OCI-LY1 (cell line): Measurements from ENCODE around the gene CFAP99.

Experiments
- H2AFZ ChIP-seq: fragments of 200-600 bp; sonication (generic), shearing (Covaris generic); 2 replicates; pipeline ENCODE4 v1.6.0; 2014; ENCODE audit warnings: antibody characterized with exemption, mild to moderate bottlenecking, low read length
- H3F3A ChIP-seq: fragments of 200-600 bp; sonication (generic), shearing (Covaris generic); 2 replicates; pipeline ENCODE4 v1.6.0; 2014; ENCODE audit warnings: mild to moderate bottlenecking, antibody characterized with exemption, low read length, moderate library complexity; ENCODE audit not compliant: insufficient read depth
- H3K27ac ChIP-seq: fragments of 200-600 bp; sonication (generic); 2 replicates; pipeline ENCODE4 v1.5.1; 2014; ENCODE audit warnings: low read length, mixed run types, mild to moderate bottlenecking, low read depth; ENCODE audit not compliant: poor library complexity, severe bottlenecking
- H3K27me3 ChIP-seq: fragments of 200-600 bp; sonication (generic); 2 replicates; pipeline ENCODE4 v1.6.0; 2014; ENCODE audit warnings: antibody characterized with exemption, mild to moderate bottlenecking, low read length, moderate library complexity; ENCODE audit not compliant: insufficient read depth
- H3K36me3 ChIP-seq: fragments of 200-600 bp; sonication (generic); 2 replicates; pipeline ENCODE4 v1.6.1; 2014; ENCODE audit warnings: mild to moderate bottlenecking, antibody characterized with exemption, low read length, moderate library complexity, mixed read lengths; ENCODE audit not compliant: insufficient read depth
- H3K4me1 ChIP-seq: fragments of 200-600 bp; sonication (generic); 2 replicates; pipeline ENCODE4 v1.5.1; 2014; ENCODE audit warnings: mild to moderate bottlenecking, low read length, moderate library complexity; ENCODE audit not compliant: insufficient read depth, severe bottlenecking
- H3K4me2 ChIP-seq: fragments of 200-600 bp; sonication (generic), shearing (Covaris generic); 2 replicates; pipeline ENCODE4 v1.6.1; 2014; ENCODE audit warnings: low read length
- H3K4me3 ChIP-seq: fragments of 200-600 bp; sonication (generic); 2 replicates; pipeline ENCODE4 v1.5.1; 2014; ENCODE audit warnings: low read length, low read depth, mild to moderate bottlenecking, mixed read lengths; ENCODE audit not compliant: poor library complexity, severe bottlenecking
- H3K79me2 ChIP-seq: fragments of 200-600 bp; shearing (Covaris generic); 2 replicates; pipeline ENCODE4 v1.6.1; 2016; ENCODE audit warnings: mixed run types, low read length, mixed read lengths; ENCODE audit not compliant: insufficient read depth
- H3K9ac ChIP-seq: fragments of 200-600 bp; sonication (generic), shearing (Covaris generic); 2 replicates; pipeline ENCODE4 v1.6.1; 2014; ENCODE audit warnings: mild to moderate bottlenecking, low read length, mixed read lengths
- H3K9me2 ChIP-seq: fragments of 200-600 bp; sonication (generic), shearing (Covaris generic); 2 replicates; pipeline ENCODE4 v1.6.1; 2014; ENCODE audit warnings: low read depth, mild to moderate bottlenecking, low read length, mixed read lengths
- H3K9me3 ChIP-seq: fragments of 200-600 bp; shearing (Covaris generic); 2 replicates; pipeline ENCODE4 v1.6.1; 2014; ENCODE audit warnings: low read length, mixed read lengths
- H4K20me1 ChIP-seq: fragments of 200-600 bp; sonication (generic), shearing (Covaris generic); 2 replicates; pipeline ENCODE4 v1.6.0; 2016; ENCODE audit warnings: mild to moderate bottlenecking, low read length; ENCODE audit not compliant: insufficient read depth
- EZH2 ChIP-seq: fragments of 200-600 bp; sonication (generic), shearing (Covaris generic); IDR thresholded peaks from 2 replicates; pipeline ENCODE4 v1.8.0; 2017; ENCODE audit warnings: borderline replicate concordance, mixed run types, mild to moderate bottlenecking, antibody characterized with exemption, low read length, moderate library complexity, mixed read lengths
- TF ChIP-seq, protein P1 (sequence below): fragments of 200-600 bp; sonication (generic), shearing (Covaris generic); IDR thresholded peaks from 2 replicates; pipeline ENCODE4 v1.5.1; 2017; ENCODE audit warnings: mild to moderate bottlenecking, antibody characterized with exemption, low read length, moderate library complexity, mixed read lengths

Gene CFAP99

DNA sequence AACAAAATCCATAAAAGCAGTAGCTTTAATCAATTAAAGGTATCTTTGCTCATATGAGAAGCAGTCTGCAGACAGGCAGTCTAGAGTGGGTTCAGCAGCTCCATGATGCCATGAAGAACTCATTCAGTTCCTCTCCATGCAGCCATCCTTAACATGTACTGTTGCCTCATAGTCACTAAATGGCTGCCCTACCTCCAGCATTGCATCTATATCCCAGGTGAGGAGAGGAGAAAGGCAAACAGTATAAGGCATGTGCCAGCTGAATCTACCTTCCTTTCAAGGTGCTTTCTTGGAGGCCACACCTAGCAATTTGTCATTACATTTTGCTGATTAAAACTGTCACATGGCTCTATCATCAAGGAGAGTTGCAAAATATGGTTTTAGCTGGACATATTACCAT lies 13.2 kb downstream of the CFAP99 start:
- Histone ChIP-seq H3K4me2 (no peak overlapping the region), H3K27me3 (no peaks in the 10 kb centered on the region; the same call in 1 of the 2 replicates), H3K36me3 (no peaks in the 10 kb centered on the region; the same call in 1 of the 2 replicates), H3K27ac (no peak overlapping the region), H3F3A (no peaks in the 10 kb centered on the region), H3K9me3 (no peaks in the 10 kb centered on the region), H3K4me1 (no peaks in the 10 kb centered on the region), H3K9ac (no peak overlapping the region), H3K9me2 (no peaks in the 10 kb centered on the region), H3K79me2 (no peaks in the 10 kb centered on the region), H4K20me1 (no peaks in the 10 kb centered on the region), H3K4me3 (no peak overlapping the region), H2AFZ (no peak overlapping the region)
- TF ChIP-seq, protein P1, sequence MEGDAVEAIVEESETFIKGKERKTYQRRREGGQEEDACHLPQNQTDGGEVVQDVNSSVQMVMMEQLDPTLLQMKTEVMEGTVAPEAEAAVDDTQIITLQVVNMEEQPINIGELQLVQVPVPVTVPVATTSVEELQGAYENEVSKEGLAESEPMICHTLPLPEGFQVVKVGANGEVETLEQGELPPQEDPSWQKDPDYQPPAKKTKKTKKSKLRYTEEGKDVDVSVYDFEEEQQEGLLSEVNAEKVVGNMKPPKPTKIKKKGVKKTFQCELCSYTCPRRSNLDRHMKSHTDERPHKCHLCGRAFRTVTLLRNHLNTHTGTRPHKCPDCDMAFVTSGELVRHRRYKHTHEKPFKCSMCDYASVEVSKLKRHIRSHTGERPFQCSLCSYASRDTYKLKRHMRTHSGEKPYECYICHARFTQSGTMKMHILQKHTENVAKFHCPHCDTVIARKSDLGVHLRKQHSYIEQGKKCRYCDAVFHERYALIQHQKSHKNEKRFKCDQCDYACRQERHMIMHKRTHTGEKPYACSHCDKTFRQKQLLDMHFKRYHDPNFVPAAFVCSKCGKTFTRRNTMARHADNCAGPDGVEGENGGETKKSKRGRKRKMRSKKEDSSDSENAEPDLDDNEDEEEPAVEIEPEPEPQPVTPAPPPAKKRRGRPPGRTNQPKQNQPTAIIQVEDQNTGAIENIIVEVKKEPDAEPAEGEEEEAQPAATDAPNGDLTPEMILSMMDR, result no peak
- no peak for TF ChIP-seq EZH2

DNA sequence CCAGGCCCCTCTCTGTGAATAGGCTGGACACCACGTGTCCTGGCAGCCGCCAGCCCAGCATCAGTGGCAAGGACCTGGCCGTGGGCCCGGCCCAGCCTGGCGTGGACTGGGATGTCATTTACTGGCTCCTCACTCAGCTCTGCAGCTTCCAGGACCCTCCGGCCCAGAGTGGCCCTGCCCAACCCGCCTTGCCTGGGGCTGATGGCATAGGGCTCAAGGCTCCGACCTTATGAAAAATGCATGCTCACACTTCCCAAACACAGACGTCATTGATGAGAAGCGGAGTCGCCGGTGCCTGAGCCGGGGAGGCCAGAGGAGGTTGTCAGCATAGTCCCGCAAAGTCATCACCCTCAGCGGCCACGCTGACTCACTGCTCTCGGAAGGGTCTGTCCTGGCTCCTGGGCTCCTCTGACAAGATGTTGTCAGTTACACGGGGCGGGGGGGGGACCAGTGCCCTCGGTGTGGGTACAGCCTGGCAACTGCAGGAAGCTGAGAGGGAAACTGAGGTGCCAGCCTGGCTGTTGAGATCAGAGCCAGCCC lies 14.3 kb downstream of the CFAP99 start:
- Histone ChIP-seq H3K4me2 (no peak overlapping the region), H3K4me1 (no peaks in the 10 kb centered on the region), H3K9me2 (no peaks in the 10 kb centered on the region), H3K4me3 (no peak overlapping the region), H3K36me3 (no peaks in the 10 kb centered on the region; the same call in 1 of the 2 replicates), H3K9me3 (no peaks in the 10 kb centered on the region), H3K27ac (no peak overlapping the region), H4K20me1 (no peaks in the 10 kb centered on the region), H2AFZ (no peak overlapping the region), H3K27me3 (no peaks in the 10 kb centered on the region; the same call in 1 of the 2 replicates), H3F3A (no peaks in the 10 kb centered on the region), H3K9ac (no peak overlapping the region), H3K79me2 (no peaks in the 10 kb centered on the region)
- TF ChIP-seq, protein P1, result no peak
- TF ChIP-seq EZH2, result no peak

DNA sequence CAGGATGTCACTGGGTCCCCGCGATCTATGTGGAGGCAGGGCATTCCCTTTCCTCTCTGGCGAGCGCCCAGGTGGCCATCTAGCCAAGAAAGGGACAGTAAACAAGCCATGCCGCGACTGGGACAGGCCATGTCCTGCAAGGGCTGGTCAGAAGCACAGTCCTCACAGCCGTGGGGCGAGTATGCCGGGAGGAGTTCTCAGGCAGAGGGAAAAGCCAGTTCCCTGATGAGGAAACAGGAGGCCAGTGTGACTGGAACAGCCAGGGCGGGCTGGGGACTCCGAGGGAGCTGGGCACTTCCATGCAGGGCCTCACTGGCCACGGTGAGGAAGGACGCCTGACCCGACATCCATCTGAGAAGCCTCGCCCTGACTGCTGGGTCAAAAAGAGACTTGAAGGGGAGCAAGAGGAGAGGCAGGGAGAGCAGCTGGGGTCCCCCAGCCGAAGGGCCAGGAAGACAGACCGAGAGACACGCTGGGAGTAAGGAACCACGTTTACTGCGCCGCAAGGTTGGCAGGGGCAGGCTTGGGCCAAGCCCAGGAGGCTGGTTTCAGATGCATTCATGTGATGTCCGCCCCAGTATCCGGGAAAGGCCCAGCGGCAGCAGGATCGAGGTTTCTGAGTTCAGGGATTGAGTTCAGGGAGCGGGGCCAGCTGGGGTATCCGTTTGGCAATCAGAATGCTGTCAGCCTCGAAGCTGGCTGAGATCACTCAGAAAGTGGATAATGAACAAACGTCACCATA lies 15.0 kb downstream of the CFAP99 start:
- Histone ChIP-seq H3K9ac (no peak overlapping the region), H3K27me3 (no peaks in the 10 kb centered on the region; the same call in 1 of the 2 replicates), H3F3A (no peaks in the 10 kb centered on the region), H3K79me2 (no peaks in the 10 kb centered on the region), H3K9me3 (no peaks in the 10 kb centered on the region), H4K20me1 (no peaks in the 10 kb centered on the region), H2AFZ (no peak overlapping the region), H3K4me1 (no peaks in the 10 kb centered on the region), H3K27ac (no peak overlapping the region), H3K4me2 (no peak overlapping the region), H3K9me2 (no peaks in the 10 kb centered on the region), H3K36me3 (no peaks in the 10 kb centered on the region; the same call in 1 of the 2 replicates), H3K4me3 (no peak overlapping the region)
- TF ChIP-seq, protein P1, result no peak
- no peak for TF ChIP-seq EZH2
